AML-193 (cell line): Measurements from ENCODE around the gene TECPR1.

Experiments
- DNase-seq, 2 experiments: peaks; one replicate each; lab custom pipeline; 2025; lab: John Stamatoyannopoulos, UW

The TECPR1 gene, protein sequence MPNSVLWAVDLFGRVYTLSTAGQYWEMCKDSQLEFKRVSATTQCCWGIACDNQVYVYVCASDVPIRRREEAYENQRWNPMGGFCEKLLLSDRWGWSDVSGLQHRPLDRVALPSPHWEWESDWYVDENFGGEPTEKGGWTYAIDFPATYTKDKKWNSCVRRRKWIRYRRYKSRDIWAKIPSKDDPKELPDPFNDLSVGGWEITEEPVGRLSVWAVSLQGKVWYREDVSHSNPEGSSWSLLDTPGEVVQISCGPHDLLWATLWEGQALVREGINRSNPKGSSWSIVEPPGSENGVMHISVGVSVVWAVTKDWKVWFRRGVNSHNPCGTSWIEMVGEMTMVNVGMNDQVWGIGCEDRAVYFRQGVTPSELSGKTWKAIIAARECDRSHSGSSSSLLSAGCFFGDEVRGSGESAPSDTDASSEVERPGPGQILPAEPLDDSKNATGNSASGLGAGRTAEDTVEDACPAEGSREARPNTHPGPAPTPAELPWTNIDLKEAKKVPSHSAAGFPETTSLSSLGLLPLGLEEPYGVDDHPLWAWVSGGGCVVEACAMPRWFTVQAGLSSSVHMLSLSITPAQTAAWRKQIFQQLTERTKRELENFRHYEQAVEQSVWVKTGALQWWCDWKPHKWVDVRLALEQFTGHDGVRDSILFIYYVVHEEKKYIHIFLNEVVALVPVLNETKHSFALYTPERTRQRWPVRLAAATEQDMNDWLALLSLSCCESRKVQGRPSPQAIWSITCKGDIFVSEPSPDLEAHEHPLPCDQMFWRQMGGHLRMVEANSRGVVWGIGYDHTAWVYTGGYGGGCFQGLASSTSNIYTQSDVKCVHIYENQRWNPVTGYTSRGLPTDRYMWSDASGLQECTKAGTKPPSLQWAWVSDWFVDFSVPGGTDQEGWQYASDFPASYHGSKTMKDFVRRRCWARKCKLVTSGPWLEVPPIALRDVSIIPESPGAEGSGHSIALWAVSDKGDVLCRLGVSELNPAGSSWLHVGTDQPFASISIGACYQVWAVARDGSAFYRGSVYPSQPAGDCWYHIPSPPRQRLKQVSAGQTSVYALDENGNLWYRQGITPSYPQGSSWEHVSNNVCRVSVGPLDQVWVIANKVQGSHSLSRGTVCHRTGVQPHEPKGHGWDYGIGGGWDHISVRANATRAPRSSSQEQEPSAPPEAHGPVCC

DNA sequence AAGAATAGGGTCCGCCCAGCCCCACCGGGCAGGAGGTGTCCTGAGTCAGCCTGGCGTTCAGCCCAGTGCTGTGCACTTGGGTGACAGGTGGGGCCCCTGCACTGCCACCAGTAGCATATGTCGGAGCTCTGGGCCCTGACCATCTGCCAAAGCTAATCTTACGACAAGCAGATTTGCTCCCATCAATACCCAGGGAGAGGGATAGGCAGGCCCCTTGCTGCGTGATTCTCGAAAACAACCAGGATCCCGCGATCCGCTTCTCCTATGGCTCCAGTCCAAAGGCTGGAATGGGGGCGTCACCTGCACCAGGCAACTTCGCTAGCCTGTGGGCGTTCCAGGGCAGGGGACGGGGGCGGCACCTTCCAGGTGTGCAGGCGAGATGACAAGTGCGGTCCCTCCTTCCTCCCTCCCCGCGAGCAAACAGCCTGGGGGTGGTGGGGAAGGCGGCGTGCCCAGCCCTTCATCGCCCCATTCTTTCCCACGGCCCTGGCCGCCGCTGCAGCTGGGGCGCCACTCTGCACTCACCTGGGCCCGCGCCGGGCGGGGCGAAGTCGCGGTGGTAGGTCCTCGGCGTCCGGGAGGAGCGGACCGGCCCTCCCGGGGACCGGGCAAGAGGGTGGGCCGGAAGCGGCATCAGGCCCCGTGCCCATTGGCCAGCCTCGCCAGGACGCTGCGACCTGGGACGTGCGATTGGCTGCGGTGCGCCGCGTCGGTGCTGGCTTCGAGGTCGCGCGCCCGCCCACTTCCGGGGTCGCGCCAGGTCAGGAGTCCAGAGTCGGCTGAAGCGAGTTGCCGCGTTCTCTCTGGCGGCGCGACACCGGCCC is at the start of gene TECPR1:
Gene TECPR1 (minus strand): TSS at position 632 of the 824 bp plus-strand sequence. CDS start 6,086 bp downstream, outside the sequence.
- DNase-seq = peak; percentile 81 to 88

DNA sequence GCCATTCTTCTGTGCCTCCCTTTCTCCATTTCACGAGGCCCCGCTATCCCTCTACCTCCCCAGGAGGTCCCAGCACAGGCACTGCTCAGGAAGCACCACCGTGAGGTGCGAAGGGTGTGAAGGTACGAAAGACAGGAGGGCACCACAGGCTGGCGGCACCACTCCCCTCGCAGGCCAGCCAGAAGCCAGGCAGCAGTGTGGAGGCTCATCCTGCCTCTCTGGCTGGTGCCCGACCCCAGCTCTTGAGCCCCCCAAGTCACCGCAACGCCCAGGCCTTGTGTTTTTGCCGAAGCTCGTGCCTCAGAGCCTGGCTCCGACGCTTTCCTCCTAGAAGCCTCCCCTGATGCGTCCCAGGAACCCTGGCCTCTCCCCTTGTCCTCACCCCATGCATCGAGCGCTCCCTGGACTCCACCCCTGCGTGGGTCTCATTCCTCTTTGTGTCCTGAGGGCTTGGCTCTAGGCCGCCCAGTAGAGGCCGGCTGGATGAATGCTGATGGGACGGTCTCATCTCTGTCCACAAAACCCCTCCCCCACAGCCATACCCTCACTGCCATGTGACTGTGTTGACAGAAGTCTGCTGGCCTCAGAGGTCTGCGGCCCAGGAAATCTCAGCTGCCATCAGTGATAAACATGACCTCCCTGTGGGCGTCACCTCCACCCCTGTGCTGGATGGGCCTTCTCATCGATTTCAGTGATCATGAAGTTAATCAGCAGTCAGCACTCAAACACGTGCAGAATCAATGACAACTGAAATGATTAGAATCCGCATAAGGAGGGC is 48.8 kb upstream of the TECPR1 start:
- no peak for DNase-seq

DNA sequence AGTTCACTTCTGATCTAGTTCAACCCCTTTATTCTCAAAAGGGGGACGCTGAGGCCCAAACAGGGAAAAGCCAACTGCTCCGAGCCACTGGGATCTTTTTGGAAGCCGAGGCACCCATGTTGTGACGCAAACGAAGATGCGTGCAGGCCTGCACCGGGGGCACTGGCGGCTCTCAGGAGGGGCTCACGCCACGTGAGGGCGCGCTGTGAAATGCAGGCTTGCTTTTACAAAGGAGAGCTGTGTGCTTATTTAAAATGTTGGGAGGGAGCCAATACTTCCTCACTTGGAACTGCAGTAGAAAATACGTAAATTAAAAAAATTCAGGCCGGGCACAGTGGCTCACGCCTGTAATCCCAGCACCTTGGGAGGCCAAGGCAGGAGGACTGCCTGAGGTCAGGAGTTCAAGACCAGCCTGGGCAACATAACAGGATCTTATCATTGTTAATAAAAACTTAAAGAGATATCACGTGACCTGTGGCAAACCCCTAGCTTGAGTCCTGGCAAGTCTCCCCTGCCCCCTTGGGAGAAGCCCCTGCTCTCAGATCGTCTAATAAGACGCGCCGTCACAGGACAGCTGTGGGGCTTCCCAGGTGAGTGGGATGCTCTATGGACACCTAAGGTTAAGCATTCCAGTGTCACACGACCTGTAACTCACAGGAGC is 45.7 kb upstream of the TECPR1 start:
- no peak for DNase-seq

DNA sequence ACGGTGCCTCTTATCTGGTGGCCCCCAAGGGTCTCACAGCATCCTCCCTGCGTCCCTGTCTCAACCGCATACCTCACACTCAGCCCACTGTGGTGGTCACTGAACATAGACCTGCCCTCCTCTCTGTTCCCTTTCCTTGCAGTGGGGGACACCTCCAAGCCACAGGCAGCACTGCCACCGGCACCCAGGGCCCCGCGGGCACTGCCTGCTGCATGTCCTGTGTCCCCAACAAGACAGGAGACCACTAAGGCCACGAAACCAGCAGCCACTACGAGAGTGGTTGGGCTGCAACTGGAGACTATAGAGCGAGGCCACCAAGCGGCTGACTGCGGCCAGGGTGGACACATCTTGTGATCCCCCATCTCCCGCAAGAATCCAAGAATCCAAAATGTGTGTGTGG is 44.8 kb upstream of the TECPR1 start:
- DNase-seq = no peak

DNA sequence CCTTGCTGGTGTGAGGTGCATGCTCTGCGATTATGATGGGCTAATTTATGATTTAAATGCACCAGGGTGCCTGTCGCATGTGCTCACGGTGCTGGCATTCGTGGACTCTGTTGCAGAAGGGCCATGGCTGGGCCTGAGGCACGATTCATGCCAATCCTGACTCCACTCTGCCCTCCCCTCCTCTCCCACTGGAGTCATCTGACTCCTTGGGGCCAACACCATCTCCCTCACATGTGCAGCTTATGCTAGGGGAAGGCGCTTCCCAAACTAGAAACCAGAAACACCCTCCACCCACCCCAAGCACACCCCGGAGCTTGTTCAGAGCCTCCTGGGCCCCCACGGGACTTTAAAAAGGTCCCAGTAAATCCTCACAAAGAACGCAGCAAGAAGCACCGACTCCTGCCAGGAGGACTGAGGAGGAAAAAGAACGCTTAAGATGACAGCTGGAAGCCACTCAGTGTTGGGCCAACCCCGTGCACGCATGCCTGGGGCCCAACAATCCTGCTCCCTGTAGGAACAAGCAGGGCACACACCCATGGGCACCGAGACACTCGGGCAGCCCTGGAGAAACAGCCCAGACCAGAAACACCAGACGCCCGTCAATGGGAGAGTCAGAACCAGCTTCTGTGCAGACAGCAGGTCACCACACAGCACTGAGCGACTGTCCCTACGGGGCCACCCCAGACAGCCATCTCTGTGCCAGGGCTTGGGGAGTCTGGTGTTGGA is 43.6 kb upstream of the TECPR1 start:
- DNase-seq = no peak

DNA sequence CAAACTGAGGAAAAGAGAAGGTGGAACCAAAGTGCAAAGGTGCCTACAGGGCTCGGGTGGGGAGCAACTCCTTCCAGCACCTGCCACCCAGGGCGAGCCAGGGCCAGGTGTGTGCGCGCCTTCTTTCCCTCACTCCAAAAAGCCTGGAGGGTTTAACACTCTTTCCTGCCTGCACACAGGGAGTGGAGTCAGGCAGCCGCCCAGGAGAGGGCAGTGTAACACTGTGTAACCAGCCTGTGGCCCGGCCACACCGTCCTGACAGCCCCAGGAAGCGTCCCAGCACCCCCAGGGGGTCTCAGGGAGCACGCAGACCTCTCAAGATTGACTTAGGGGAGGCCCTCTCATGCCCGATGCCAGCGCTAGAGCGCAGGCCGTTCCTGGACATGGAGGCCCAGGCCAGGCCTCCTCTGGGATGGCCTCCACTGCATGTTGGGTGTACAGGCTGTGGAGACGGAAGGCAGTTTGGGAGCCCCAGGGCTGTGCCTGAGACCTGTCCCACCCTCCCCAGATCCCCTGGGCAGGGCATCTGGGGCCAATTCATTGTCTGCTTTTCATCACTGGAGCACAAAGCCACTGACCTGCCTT is 42.9 kb upstream of the TECPR1 start:
- peak in 1 of 2 experiments; percentile 12 for DNase-seq

DNA sequence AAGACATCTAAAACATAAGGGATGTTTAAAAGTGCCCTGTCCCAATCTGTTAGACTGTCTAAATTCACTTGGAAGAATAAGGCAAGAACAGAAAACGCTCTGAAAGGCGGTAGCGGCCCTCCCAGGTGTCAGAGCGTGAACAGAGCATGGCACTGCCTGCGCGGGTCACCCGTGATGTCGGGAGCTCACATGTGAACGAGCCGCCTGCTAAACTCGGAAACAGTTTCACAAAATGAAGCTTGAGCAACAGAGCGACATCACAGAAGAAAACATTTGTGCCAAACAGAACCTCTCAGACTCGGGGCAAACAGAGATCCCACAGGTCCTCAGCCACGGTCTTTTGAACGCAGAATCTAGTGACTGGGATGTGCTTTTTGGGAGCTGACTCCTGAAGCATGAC is 42.3 kb upstream of the TECPR1 start:
- no peak for DNase-seq

DNA sequence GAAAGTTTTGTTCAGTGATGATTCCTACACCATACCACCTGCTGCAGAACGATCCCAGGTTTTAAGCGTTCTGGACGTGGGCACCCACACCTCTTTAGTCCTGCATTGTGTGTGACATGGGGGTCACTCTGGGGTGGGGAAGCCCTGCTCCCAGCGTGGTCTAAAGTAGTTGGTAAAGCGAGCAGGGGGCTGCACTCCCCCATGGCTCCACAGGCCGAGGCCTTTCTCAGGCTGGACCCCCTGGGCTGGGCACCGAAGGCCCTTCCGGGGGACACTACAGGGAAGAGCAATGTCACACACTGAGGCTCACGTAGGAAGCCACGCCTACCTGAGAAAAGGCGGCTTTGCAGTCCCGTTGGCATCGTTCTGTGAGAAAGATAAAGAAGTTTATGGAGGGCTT is 41.7 kb upstream of the TECPR1 start:
- no peak for DNase-seq

DNA sequence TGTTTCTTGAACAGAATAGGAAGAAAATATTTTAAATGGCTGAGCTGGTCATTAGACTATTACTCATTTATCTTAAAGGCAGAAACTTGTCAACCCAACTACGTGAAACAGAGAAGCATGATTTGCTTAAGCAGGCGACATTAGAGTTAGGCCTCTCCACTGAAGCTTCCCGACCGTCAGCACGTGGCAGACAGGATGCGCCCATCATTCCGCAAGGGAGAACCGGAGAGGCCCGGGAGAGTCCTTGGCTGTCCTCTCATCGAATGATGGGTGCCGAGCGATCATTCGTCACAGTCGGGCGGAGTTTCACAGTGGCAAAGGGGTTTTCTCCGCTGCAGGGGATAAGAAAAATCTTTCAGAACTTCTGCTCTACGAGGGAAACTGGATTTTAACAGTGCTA is 41.2 kb upstream of the TECPR1 start:
- DNase-seq = no peak

DNA sequence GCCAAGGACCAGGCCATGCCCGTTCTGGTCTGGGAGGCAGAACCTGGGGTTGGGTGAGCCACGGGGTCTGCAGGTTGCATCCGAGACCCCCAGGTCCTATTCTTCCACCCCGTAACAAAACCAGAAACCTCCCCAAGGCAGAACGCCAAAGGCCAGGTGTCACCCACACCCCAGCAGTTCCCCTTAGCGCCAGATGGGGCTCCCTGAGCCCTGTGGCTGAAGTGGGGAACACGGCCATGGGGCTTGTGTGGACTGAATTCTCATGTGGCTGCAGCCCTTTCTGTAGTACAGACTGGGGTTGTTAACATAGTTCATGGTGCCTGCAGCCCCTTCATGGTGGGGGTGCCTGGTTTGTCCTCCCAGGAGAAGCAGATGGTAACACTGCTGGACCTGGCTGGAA is 39.7 kb upstream of the TECPR1 start:
- no peak for DNase-seq

DNA sequence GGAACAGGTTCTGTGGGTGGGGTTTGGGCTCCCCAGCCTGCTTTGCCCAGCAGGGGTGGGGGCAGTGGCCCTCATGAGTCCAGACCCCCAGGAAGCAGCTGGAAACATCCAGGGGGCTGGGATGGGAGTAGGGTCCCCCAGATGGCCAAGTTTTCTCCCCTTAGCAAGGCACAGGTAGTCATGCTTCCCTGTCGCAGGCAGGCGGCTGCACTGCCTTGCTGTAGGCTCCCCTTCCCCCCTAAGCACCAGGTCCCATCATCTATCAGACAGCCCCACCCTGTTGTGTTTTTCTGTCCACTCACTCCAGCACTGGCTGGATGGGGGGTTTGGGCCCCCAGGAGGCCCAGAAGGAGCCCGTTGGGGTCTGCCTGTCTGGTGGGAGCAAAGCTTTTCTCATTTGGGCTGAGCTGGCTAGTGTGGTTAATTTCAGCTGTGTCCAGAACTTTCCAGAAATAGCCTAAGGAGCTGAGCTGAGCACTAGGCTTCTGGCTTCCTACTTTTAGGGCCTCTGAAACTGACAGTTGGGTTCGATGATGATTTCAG is 37.4 kb upstream of the TECPR1 start:
- DNase-seq = no peak

DNA sequence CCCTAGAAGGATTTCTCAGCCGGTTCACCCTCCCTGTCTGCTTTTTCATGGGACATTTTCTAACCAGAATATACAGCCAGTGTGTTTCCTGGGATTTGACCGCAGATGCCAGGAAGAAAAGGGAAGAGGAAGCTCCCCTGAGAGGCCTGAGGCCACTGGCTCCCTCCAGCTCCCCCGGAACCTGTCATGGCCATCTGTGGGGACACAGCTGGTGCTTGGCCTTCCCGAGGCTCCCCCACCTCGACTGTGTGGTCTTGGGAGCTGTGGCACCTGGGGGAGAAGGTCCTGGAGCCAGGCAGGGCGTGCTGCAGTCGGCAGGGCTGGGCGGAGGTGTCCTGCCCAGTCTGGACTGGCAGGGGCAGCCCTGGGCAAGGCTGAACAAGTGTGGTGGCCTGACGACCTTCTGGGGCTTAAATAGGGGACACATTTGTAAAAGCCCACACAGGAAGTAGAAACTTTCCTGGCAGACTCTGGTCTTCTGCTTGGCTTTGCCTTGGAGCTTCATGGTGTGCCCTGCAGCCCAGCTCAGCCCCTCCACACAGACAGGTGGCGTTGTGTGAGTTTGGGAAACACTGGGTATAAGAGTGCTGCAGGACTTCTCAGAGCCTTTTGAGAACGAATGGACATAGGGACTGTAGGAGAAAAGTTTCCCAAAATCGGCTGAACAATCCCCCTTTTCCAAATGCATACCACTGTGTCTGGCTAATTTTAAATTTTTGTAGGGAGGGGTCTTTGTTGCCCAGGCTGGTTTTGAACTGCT is 36.2 kb upstream of the TECPR1 start:
- DNase-seq = no peak

DNA sequence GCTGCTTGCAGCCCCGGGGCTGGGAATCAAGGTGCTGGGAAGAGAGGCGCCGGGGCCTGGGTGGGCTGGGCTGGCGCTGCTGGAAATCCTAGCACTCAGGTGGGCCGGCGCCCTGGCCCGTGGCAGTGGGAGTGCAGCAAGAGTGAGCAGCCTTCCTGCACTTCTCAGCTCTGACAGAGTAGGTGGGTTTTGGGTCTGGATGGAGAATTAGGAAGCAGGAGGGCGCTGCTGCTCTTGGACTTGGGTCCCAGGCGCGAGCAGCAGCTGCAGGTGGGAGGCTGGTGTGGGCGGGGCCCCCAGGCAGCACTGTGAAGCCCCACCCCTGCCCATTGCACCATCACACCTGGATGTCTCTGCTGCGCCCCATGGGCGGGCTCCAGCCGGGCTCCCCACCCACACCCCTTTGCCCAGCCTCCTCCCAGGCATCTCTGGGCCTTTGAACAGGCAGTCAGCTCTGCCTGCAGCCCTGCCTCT is 35.5 kb upstream of the TECPR1 start:
- DNase-seq = no peak

DNA sequence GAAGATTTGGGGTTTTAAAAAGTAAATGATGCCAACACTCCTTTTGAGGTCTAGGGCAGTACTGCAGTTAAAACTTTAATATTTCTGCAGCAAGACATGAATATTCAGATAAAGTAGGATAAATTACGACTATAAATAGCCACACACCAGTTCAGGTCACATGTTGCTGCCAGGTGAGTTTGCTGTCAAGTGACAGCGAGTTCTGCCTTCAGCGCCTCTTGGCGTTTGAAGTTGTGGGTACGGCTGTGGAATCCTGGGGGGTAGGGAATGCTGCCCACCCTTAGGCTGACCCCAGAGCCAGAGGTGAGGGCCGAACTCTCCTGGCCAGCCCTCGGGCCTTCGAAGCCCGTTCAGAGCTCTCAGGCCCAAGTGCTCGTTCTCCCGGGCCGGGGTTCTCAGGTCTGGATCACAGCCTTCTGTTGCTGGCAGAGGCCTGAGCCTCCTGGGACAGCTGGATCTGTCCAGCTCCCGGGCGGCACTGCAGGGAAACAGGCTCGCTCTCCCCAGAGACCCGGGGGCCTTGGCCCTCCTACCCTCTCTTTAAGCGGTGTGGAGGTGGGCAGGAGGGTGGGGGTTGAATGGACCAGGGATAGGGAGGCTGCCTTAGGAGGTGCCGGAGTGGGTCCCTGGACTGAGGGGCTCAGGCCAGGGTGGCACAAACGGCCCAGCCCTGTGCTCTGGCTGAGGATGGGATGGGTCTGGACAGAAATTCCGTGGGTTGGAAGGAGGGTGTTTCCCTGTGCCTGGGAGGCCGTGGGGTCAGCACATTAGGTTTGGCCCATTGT is 34.9 kb upstream of the TECPR1 start:
- DNase-seq = no peak

DNA sequence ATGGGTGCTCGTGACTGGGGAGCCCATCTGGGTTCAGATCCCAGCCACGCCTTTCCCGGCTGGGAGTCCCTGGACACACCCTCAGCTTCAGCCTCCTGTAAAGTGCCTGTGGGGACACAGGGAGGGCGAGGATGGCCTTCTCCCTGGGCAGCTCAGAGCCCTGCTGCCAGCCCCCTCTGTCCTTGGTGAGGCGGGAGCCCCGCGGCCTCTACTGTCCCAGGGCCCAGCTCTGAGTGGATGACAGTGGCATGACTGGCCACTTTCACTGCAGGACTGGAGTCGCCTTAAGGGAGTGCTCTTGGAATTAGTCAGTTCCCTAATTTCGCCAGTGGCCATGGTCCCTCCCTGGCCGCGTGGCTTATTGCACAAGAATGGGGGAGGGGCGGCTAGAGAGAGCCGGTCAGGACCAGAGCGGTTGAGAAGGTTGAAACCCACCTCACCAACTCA is 34.1 kb upstream of the TECPR1 start:
- DNase-seq = no peak

DNA sequence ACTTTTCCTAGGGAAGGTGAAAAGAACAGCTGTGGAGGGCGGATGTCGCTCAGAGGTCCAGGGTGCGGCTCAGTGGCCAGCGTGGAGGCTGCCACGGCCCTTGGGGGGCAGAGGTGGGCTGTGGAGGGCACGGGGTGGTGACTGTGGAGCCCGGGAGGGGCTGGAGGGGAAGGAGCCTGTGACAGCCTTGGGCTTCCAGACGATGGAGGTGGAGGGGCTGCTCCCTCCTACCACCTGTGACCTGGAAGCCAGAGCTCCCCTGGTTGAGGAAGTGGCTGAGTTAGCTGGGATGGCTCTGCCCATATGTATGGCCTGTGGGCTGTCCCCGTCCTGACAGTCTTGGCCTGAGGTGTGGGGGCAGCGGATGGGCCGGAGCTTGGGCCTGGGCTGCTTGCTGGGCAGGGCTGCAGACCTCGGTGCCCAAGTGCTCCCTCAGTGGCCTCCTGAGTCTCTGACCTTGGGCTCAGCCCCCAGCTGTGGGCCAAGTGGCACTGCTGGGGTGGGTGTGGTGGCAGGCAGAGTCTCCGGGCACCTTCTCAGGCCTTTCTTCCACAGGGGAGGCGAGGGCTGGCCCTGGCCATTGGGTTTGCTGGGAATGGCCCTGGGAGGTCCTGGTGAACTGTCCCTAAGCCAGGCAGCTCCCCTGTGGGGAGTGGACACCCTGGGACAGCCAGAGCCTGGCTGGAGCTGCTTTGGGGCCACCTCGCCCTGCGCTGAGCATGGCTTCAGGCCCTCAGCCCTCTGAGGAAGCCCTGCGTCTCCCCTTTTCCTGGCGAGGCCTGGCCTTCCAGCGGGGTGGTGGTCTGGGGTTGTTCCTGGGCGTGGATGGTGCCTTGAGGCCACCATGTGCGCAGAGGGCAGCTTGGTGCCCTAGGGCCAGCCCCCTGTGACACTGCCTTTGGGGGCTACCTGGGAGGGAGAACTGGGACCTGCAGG is 33.4 kb upstream of the TECPR1 start:
- DNase-seq = no peak
